OCI-M2 (cell line): ENCODE results near the gene NEURL1.
"Not testable (repeated sequence)": the region's sequence is repeated elsewhere in the genome, so short reads cannot be mapped to it uniquely, and the experiment has no call there.

ENCODE experiments used
- DNase-seq: peaks from one replicate; lab custom pipeline; 2025; ENCODE audit not compliant: unreplicated experiment; lab: John Stamatoyannopoulos, UW

NEURL1 gene

DNA sequence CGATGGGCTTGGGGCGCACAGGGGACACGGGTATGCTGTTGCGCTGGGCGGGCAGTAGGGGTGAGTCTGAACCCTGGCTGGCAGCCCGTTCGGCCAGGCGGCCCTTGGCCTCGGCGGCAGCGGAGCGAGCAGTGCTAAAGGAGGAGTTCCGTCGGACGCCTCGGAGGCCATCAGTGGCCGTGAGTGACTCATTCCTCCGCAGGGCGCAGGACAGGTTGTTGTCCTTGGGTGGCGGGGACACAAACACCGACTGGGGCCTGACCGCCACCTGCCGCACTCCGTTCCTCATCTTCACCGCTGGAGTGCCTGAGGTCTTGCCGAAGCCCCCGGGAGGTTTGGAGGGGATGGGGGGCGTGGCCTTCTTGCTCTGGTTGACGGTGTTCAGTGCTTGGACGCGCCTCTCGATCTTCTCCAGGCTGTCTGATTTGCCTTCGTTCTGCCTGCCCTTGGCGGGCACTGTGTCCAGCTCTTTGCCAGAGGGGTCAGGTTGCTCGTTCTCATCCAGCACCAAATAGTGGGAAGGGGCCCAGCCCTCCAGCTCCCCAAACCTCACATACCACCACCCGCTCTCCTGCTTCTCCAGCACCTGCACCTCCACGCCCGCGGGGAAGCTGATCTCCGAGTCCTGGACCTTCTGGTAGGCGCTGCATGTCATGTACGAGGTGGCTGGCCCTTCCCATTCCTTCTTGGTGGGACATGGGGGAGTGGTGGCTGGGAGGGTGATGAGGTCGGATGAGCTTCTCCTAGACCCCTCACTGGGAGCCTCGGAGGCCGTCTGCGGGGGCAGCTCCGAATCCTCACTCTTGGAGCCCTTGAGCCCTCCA is 108.7 kb downstream of the NEURL1 start:
- no peak for DNase-seq

GRCh38 chr10:103602852-103603155 is 109.3 kb downstream of the NEURL1 start:
- no peak for DNase-seq

- DNase-seq: no peak
Measured at GRCh38 chr10:103603382-103603781, 109.9 kb downstream of the NEURL1 start.

GRCh38 chr10:103605359-103606096 is 112.0 kb downstream of the NEURL1 start:
- DNase-seq: no peak

GRCh38 chr10:103606097-103606438 is 112.6 kb downstream of the NEURL1 start:
- not testable (repeated sequence) for DNase-seq

DNA sequence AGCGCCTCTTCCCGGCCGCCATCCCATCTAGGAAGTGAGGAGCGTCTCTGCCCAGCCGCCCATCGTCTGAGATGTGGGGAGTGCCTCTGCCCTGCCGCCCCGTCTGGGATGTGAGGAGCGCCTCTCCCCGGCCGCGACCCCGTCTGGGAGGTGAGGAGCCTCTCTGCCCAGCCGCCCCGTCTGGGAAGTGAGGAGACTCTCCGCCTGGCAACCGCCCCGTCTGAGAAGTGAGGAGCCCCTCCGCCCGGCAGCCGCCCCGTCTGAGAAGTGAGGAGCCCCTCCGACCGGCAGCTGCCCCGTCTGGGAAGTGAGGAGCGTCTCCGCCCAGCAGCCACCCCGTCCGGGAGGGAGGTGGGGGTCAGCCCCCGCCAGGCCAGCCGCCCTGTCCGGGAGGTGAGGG is 113.5 kb downstream of the NEURL1 start:
- not testable (repeated sequence) for DNase-seq

DNA sequence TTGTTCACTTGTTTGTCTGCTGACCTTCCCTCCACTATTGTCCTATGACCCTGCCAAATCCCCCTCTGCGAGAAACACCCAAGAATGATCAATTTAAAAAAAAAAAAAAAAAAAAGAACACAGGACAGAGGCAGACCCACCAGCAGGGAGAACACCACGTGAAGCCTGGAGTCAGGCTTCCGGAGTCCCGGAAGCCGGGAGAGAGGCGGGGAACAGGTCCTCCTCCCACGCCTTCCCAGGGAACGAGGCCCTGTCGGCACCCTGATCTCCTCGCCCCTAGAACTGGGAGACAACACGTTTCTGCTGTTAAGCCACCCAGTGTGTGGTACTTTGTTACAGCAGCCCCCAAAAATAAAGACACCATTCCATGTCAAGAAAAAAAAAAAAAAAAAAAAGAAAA is 114.6 kb downstream of the NEURL1 start:
- DNase-seq: not testable (repeated sequence)

DNA sequence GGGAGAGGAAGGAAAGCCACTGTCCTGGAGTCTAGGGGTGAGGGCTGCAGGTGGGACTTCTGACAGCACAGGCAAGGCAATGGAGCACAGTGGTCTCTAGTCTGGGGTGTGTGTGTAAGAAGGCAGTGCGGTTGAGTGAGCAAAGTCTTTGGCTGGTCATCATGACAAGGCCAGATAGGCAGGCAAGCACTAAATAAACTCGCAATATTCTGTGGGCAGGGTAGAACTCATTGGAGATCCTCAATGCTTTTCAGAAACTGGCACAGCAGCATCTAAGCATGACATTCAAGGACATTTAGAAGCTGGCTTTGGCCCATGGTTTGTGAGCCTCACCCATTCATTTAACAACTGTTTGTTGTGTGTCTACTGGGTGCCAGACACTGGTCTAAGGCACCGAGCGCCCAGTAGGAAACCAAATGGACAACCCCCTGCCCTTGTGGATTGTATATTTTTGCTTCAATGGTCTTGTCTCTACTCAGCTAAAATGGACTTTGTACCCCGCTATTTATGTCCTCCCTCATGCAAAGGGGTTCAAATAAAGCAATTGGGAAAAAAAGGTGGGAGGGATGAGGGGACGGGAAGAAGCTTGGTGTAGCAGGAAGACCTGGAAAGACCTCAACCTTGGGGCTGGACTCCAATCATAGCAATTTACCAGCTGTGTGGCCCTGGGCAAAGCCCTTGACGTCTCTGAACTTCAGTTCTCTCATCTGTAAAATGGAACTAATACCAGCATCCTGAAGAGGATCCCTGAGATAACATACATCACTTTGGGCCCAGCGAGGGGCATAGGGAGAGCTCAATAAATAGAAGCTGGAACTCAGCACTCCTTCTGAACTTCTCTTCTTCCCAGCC is 116.0 kb downstream of the NEURL1 start:
- DNase-seq: no peak

GRCh38 chr10:103610083-103610472 is 116.6 kb downstream of the NEURL1 start:
- DNase-seq: no peak

DNA sequence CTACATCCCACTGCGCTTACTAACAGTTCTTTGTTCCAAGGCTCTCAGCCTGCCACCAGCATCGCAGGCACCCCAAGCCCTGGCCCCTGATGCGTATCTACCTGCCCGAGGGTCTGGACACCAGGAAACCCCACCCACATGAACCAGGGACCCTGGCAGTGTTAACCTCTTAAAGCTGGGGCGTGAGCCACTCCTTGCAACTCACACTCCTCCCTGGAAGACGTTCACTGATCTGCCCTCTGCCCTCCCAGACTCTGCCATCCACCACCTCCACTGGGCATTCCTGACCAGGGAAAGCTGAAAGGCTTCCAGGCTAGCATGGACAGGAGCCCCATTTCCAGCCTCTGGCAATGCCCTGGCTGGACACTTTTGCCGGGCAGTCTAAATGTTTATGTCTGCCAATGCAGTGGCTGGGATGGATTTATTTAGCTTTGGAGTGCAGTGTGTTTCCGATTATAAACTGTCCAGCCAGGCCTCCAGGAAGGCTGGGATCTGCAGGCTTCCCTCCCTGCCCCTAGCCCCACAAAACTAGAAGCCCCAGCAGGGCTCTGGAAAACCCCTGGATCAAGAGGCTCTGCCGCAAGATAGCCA is 117.5 kb downstream of the NEURL1 start:
- no peak for DNase-seq

DNA sequence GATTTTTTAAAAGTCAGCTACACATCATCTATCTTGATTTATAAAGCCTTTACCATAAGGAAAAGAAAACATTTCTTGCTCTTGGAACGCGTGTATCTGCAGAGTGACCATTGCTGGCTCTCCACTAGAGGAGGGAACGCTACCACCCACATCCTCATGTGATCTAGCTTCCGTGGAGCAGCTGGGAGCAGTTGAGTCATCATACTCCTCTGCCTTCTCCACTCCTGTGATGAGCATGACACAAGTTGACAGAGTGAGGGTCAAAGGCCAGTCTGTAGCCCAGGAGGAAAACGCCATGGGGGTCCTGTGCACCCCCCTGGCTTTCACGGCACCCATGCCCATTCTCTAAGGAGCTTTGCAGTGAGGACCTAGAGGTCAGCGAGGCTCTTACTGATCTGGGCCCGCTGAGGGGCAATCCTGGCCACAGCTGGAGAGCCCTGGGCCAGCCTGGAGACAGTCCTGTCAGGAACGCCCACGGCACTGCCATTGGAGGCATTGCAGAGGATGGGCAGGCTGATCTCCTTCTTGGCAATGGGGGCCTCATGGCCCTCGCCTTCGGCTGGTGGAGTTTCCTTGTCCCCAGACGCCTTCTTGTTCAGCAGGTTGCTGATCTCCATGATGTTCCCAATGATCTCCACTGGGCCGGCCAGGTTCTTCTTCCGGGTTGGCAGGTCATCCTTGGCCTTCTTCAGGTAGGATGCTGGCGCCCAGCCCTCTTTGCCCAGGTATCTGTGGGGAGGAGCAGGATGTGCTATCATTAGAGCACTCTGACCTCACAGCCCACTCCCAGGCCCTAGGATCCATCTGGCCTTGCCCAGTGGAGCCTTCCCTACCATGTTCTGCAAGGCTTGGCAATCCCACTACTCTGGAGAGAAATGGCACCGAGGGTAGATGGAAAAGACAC is 119.2 kb downstream of the NEURL1 start:
- DNase-seq: no peak

DNA sequence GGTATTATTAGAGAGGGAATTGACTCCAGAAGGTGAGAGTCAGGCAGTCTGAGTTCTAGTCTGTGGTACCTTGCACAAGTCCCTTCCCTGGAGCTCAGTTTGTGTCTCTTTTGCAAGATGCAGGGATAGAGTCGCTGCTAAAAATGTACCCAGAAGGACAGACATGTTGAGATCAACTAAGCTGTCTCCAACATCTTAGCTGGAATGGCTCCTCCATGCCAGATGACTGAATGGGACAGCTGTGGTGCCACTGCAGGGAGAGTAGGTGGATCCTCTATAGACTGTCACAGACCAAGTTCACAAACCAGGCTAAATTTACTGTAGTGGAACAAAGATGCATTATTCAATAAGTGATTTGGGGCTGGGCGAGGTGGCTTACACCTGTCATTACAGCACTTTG is 120.1 kb downstream of the NEURL1 start:
- DNase-seq: no peak

GRCh38 chr10:103614306-103615158 is 121.0 kb downstream of the NEURL1 start:
- no peak for DNase-seq

- DNase-seq: no peak
Measured at GRCh38 chr10:103616705-103617601, 123.4 kb downstream of the NEURL1 start.

DNA sequence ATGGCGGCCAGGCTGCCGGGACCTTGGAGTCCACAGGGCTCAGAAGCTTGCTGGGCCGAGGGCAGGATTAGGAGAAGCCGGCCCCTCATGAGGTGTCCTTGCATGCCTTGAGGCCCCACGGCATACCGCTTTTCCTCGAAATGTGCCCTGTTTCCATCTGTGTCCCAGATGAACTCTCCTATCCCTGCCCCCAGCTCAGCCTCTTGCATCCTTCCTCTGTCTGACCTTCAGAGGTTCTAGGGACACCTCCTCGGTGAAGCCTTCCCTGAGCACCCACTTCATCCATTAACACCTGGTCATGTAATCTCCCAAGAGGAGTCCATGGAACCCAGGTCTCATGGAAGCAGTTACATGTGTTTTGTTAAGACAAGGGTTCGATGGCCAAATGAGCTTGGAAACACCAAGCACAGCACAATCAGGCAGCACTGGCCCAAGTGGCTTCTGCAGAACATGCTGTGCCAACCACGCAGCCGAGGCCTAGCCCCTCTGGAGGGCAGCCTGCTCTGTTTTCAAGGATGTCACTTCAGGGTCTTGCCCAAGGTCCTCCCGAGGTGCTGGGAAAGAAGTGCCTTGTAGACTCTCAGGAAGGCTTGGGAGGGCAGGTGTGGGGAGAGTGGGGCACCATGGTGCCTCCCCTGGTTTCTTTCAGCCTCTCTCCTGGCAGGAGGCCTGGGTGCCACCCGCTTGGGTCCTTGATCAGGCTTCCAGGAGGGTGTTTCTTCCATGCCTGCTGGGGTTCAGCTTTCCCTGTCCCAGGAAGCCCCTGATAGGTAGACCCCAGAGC is 124.3 kb downstream of the NEURL1 start:
- DNase-seq: no peak

DNA sequence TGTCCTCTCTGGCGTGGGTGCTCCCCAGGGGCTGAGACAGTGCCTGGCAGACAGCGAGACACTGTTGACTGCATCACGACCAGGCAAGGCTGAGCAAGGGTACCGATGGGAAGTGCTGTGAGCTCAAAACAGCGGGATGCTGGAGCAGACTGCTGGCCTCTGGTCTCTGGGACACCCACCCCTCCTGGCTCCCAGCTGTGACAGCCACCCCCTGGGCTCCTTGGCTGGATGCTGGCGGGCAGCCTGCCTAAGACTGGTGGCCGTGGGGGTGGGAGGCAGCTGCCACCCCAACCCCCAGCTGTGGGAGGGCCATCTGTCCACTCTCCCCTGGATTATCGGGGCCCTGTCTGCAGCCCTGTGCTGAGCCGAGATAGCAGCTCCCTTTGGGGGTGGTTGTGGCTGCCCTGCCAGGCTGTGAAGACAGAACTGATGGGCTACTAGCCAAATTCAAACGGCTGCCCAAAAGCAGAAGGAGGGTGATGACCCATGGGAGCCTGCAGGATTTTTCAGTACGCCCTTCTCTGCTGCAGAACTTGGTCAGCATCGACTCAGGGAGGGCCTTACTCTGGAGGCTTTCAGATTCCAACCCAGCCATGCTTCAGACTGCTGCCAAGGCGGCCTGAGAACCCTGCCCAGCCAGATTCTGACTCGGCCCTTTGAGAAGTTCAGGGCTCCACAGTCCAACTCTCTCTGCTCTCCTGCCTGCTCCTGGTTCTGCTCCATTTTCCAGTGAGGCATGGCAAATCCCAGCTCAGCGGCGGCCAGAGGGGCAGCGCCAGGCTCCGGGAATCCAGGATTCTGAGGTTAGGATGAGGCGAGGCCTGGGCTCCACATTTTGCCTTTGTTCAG is 125.3 kb downstream of the NEURL1 start:
- DNase-seq: peak; percentile 24
